Left lobe of liver (tissue), 2 donors: ENCODE results near the gene CPSF4L. TPM values are rescaled to one million over a fixed set of nuclear protein-coding genes. Genes with fewer than 3 reads are reported as not detected.

Experiments used
- ATAC-seq: fragments of 200-7000 bp; cut with Tn5 transposase; one replicate; pipeline ENCODE4 v1.9.1; 2020; ENCODE audit warnings: mild to moderate bottlenecking, moderate library complexity
- DNase-seq: peaks from one replicate; pipeline ENCODE4 v3.0.0-alpha.2; 2020; ENCODE audit warnings: low spot score
- total RNA-seq: library from RNA; stranded (reverse); gene quantifications from one replicate; pipeline ENCODE4 v1.2.1, GENCODE V29; 2021
- donor health status: DM: no; HTN: no; CAD: no; lungs with moderate emphysema.
- donor health status: DM: no; HTN: yes; CAD: no.

Gene CPSF4L
- total RNA-seq, 1 donor from 2014 or later: 0.13 TPM

GRCh38 chr17:73290399-73291259 lies 28.9 kb upstream of the CPSF4L start:
- no peak for DNase-seq

GRCh38 chr17:73289549-73290254 lies 28.0 kb upstream of the CPSF4L start:
- ATAC-seq (no peak), DNase-seq (no peak)

More at GRCh38 chr17:73290399-73291259, 28.9 kb upstream of the CPSF4L start:
- ATAC-seq: no peak

- peak; percentile 79 for DNase-seq
- peak; percentile 49 for ATAC-seq
These were observed 27.0 kb upstream of the CPSF4L start for GRCh38 chr17:73288534-73289302.

- DNase-seq (no peak), ATAC-seq (peak; percentile 16)
These were observed 25.2 kb upstream of the CPSF4L start for GRCh38 chr17:73286863-73287296.

GRCh38 chr17:73285916-73286862 lies 24.5 kb upstream of the CPSF4L start:
- ATAC-seq (no peak), DNase-seq (no peak)

- ATAC-seq (no peak), DNase-seq (no peak)
These were observed 23.9 kb upstream of the CPSF4L start for GRCh38 chr17:73285603-73285908.

GRCh38 chr17:73284906-73285602 lies 23.4 kb upstream of the CPSF4L start:
- ATAC-seq (no peak), DNase-seq (no peak)

GRCh38 chr17:73284354-73284753 lies 22.7 kb upstream of the CPSF4L start:
- ATAC-seq (no peak), DNase-seq (no peak)

GRCh38 chr17:73283841-73284282 lies 22.2 kb upstream of the CPSF4L start:
- no peak for DNase-seq
- ATAC-seq: no peak

GRCh38 chr17:73283250-73283649 lies 21.6 kb upstream of the CPSF4L start:
- no peak for ATAC-seq

GRCh38 chr17:73282629-73283028 lies 20.9 kb upstream of the CPSF4L start:
- DNase-seq: no peak

More at GRCh38 chr17:73283250-73283649, 21.6 kb upstream of the CPSF4L start:
- no peak for DNase-seq

GRCh38 chr17:73281928-73282327 lies 20.2 kb upstream of the CPSF4L start:
- no peak for ATAC-seq

More at GRCh38 chr17:73282629-73283028, 20.9 kb upstream of the CPSF4L start:
- no peak for ATAC-seq

GRCh38 chr17:73280191-73280590 lies 18.5 kb upstream of the CPSF4L start:
- no peak for DNase-seq
- ATAC-seq: no peak

More at GRCh38 chr17:73281928-73282327, 20.2 kb upstream of the CPSF4L start:
- DNase-seq: no peak

- peak; percentile 13 for ATAC-seq
- no peak for DNase-seq
These were observed 18.0 kb upstream of the CPSF4L start for GRCh38 chr17:73279704-73280103.

GRCh38 chr17:73278465-73279453 lies 17.1 kb upstream of the CPSF4L start:
- peak; percentile 61 for ATAC-seq
- no peak for DNase-seq

GRCh38 chr17:73278049-73278464 lies 16.4 kb upstream of the CPSF4L start:
- DNase-seq (no peak), ATAC-seq (peak; percentile 83)

- no peak for DNase-seq
These were observed 12.8 kb upstream of the CPSF4L start for GRCh38 chr17:73274490-73274889.

GRCh38 chr17:73272906-73273218 lies 11.2 kb upstream of the CPSF4L start:
- no peak for ATAC-seq
- no peak for DNase-seq

More at GRCh38 chr17:73274490-73274889, 12.8 kb upstream of the CPSF4L start:
- ATAC-seq: no peak
